ENCODE results near the gene COLEC12.

COLEC12 gene

GRCh38 chr18:434410-434809 is 66.1 kb downstream of the COLEC12 start:
- DNase-seq: no peak

- DNase-seq: no peak
Measured at GRCh38 chr18:433960-434359, 66.5 kb downstream of the COLEC12 start.

- no peak for DNase-seq
Measured at GRCh38 chr18:433298-433697, 67.2 kb downstream of the COLEC12 start.

- DNase-seq: no peak
Measured at GRCh38 chr18:432791-433190, 67.7 kb downstream of the COLEC12 start.

- DNase-seq: no peak
Measured at GRCh38 chr18:429030-429429, 71.5 kb downstream of the COLEC12 start.

GRCh38 chr18:427005-427404 is 73.5 kb downstream of the COLEC12 start:
- no peak for DNase-seq

- no peak for DNase-seq
Measured at GRCh38 chr18:425106-425745, 75.3 kb downstream of the COLEC12 start.

- DNase-seq: no peak
Measured at GRCh38 chr18:424668-425067, 75.8 kb downstream of the COLEC12 start.

- no peak for DNase-seq
Measured at GRCh38 chr18:424071-424661, 76.3 kb downstream of the COLEC12 start.

- no peak for DNase-seq
Measured at GRCh38 chr18:422966-423365, 77.5 kb downstream of the COLEC12 start.

GRCh38 chr18:421247-422155 is 79.0 kb downstream of the COLEC12 start:
- no peak for DNase-seq

- DNase-seq: no peak
Measured at GRCh38 chr18:420661-421246, 79.7 kb downstream of the COLEC12 start.

- no peak for DNase-seq
Measured at GRCh38 chr18:419541-420175, 80.8 kb downstream of the COLEC12 start.

GRCh38 chr18:417495-417894 is 83.0 kb downstream of the COLEC12 start:
- DNase-seq: no peak

- no peak for DNase-seq
Measured at GRCh38 chr18:416930-417329, 83.6 kb downstream of the COLEC12 start.

- DNase-seq: no peak
Measured at GRCh38 chr18:415617-416612, 84.6 kb downstream of the COLEC12 start.

GRCh38 chr18:415047-415446 is 85.5 kb downstream of the COLEC12 start:
- no peak for DNase-seq

- no peak for DNase-seq
Measured at GRCh38 chr18:413233-413632, 87.3 kb downstream of the COLEC12 start.

GRCh38 chr18:410047-410455 is 90.5 kb downstream of the COLEC12 start:
- no peak for DNase-seq

GRCh38 chr18:408367-408766 is 92.1 kb downstream of the COLEC12 start:
- DNase-seq: no peak

GRCh38 chr18:407626-408224 is 92.8 kb downstream of the COLEC12 start:
- DNase-seq: no peak

Data from DMS79 treated with DMSO at 0.1 percent for 48 hours (cell line).